Activated naive CD8-positive, alpha-beta T cell treated with anti-CD3 and anti-CD28 coated beads, Interleukin-2, amount 10 ng/mL, durations not matched to agents 7 days and 5 days (primary cell): ENCODE measurements around the gene ZFTA. TPM values are rescaled to one million over a fixed set of nuclear protein-coding genes. Genes with fewer than 3 reads are reported as not detected.

Source experiments
- ATAC-seq: fragments of 150-1000 bp; cut with Tn5 transposase; one replicate; pipeline ENCODE4 v1.10.0; 2021; ENCODE audit warnings: low read depth, moderate library complexity
- POLR2A ChIA-PET: fragments of 350-600 bp; sonication (Branson Sonifier 250); formaldehyde crosslinking; loops from one replicate; lab custom pipeline; 2021; ENCODE audit warnings: antibody characterized with exemption; lab: Charles Lee
- DNase-seq: peaks from one replicate; pipeline ENCODE4 v3.0.0; 2021
- H3K27ac Mint-ChIP-seq: one replicate; pipeline ENCODE4 v1.8.0; 2022; ENCODE audit warnings: mild to moderate bottlenecking, mixed read lengths
- H3K27me3 Mint-ChIP-seq: one replicate; pipeline ENCODE4 v1.8.0; 2022; ENCODE audit warnings: mild to moderate bottlenecking, moderate library complexity, mixed read lengths
- H3K36me3 Mint-ChIP-seq: one replicate; pipeline ENCODE4 v1.8.0; 2021; ENCODE audit warnings: mild to moderate bottlenecking, mixed read lengths
- H3K4me1 Mint-ChIP-seq: one replicate; pipeline ENCODE4 v1.8.0; 2021; ENCODE audit warnings: mixed read lengths
- H3K4me3 Mint-ChIP-seq: one replicate; pipeline ENCODE4 v1.8.0; 2022; ENCODE audit warnings: mild to moderate bottlenecking, moderate library complexity, mixed read lengths
- H3K9me3 Mint-ChIP-seq: one replicate; pipeline ENCODE4 v1.8.0; 2021; ENCODE audit warnings: mixed read lengths
- total RNA-seq, 2 experiments: library from RNA; stranded (reverse); gene quantifications; one replicate each; pipeline ENCODE4 v1.2.3, GENCODE V29; 2021

ZFTA gene
- total RNA-seq, 2 experiments from 2014 or later: 4.7 to 5.0 TPM

GRCh38 chr11:63769042-63769713 is 603 bp upstream of the ZFTA start:
- Mint-ChIP-seq H3K4me1 (peaks cover 5% of the 10 kb centered on the region), H3K27me3 (peaks cover 31% of the 10 kb centered on the region), H3K4me3 (peak overlapping the region; percentile 35), H3K36me3 (no peaks in the 10 kb centered on the region), H3K27ac (no peak overlapping the region), H3K9me3 (no peaks in the 10 kb centered on the region)
- DNase-seq (peak; percentile 68), ATAC-seq (peak; percentile 31)
- POLR2A ChIA-PET: interaction anchor here (1.2 kb wide), 1 partner anchor 68 kb away, joined by 3 read pairs; no protein-coding TSS in a partner anchor

GRCh38 chr11:63767565-63768236 is 874 bp downstream of the ZFTA start:
- H3K9me3 Mint-ChIP-seq: no peaks in the 10 kb centered on the region
- POLR2A ChIA-PET: interaction anchor here (1.0 to 1.2 kb wide), 4 partner anchors 46 to 178 kb away, joined by 3 to 4 read pairs (median 4); partner anchors contain the start of gene RTN3
- ATAC-seq (peak; percentile 20), DNase-seq (peak; percentile 56)
- peak overlapping the region; percentile 80 for H3K4me3 Mint-ChIP-seq
- H3K27me3 Mint-ChIP-seq: peaks cover 22% of the 10 kb centered on the region
- H3K4me1 Mint-ChIP-seq: peaks cover 5% of the 10 kb centered on the region
- no peaks in the 10 kb centered on the region for H3K36me3 Mint-ChIP-seq
- H3K27ac Mint-ChIP-seq: peak overlapping the region; percentile 87

- H3K36me3 Mint-ChIP-seq: no peaks in the 10 kb centered on the region
- no peak for ATAC-seq
- H3K4me1 Mint-ChIP-seq: peaks cover 5% of the 10 kb centered on the region
- H3K9me3 Mint-ChIP-seq: no peaks in the 10 kb centered on the region
- H3K4me3 Mint-ChIP-seq: peak overlapping the region; percentile 80
- POLR2A ChIA-PET: interaction anchor here (1.0 kb wide), 2 partner anchors 47 to 86 kb away, joined by 4 read pairs; partner anchors contain the start of gene RTN3
- DNase-seq: no peak
- peaks cover 19% of the 10 kb centered on the region for H3K27me3 Mint-ChIP-seq
- H3K27ac Mint-ChIP-seq: peak overlapping the region; percentile 87
Measured at GRCh38 chr11:63767267-63767564, 1.4 kb downstream of the ZFTA start.

GRCh38 chr11:63766531-63767235 is 1.9 kb downstream of the ZFTA start:
- H3K27me3 Mint-ChIP-seq: peaks cover 18% of the 10 kb centered on the region
- peaks cover 5% of the 10 kb centered on the region for H3K4me1 Mint-ChIP-seq
- no peaks in the 10 kb centered on the region for H3K9me3 Mint-ChIP-seq
- peak overlapping the region; percentile 80 for H3K4me3 Mint-ChIP-seq
- DNase-seq (no peak), ATAC-seq (no peak)
- no peak overlapping the region for H3K27ac Mint-ChIP-seq
- POLR2A ChIA-PET: no interaction called here
- H3K36me3 Mint-ChIP-seq: no peaks in the 10 kb centered on the region

GRCh38 chr11:63765688-63766241 is 2.8 kb downstream of the ZFTA start:
- Mint-ChIP-seq H3K27me3 (peaks cover 11% of the 10 kb centered on the region), H3K4me1 (peaks cover 5% of the 10 kb centered on the region), H3K36me3 (no peaks in the 10 kb centered on the region), H3K4me3 (no peak overlapping the region), H3K27ac (no peak overlapping the region), H3K9me3 (no peaks in the 10 kb centered on the region)
- DNase-seq: no peak
- no peak for ATAC-seq
- POLR2A ChIA-PET: no interaction called here

- Mint-ChIP-seq H3K27me3 (peaks cover 3% of the 10 kb centered on the region), H3K4me3 (no peak overlapping the region), H3K9me3 (no peaks in the 10 kb centered on the region), H3K36me3 (no peaks in the 10 kb centered on the region), H3K4me1 (peaks cover 5% of the 10 kb centered on the region), H3K27ac (no peak overlapping the region)
- POLR2A ChIA-PET: no interaction called here
- ATAC-seq: no peak
- DNase-seq: peak; percentile 30
Measured at GRCh38 chr11:63764679-63765647, 3.6 kb downstream of the ZFTA start.

- ATAC-seq (no peak), DNase-seq (no peak)
- Mint-ChIP-seq H3K9me3 (no peaks in the 10 kb centered on the region), H3K4me1 (peaks cover 5% of the 10 kb centered on the region), H3K27ac (no peak overlapping the region), H3K27me3 (no peaks in the 10 kb centered on the region), H3K36me3 (no peaks in the 10 kb centered on the region), H3K4me3 (no peak overlapping the region)
- POLR2A ChIA-PET: no interaction called here
Measured at GRCh38 chr11:63764340-63764678, 4.3 kb downstream of the ZFTA start.

- no peak for DNase-seq
- no peaks in the 10 kb centered on the region for H3K9me3 Mint-ChIP-seq
- H3K4me3 Mint-ChIP-seq: no peak overlapping the region
- H3K27ac Mint-ChIP-seq: no peak overlapping the region
- H3K36me3 Mint-ChIP-seq: no peaks in the 10 kb centered on the region
- POLR2A ChIA-PET: no interaction called here
- H3K27me3 Mint-ChIP-seq: no peaks in the 10 kb centered on the region
- peaks cover 5% of the 10 kb centered on the region for H3K4me1 Mint-ChIP-seq
- no peak for ATAC-seq
Measured at GRCh38 chr11:63763496-63764339, 4.9 kb downstream of the ZFTA start.

- H3K4me1 Mint-ChIP-seq: peaks cover 5% of the 10 kb centered on the region
- DNase-seq (no peak), ATAC-seq (no peak)
- H3K36me3 Mint-ChIP-seq: no peaks in the 10 kb centered on the region
- H3K27ac Mint-ChIP-seq: no peak overlapping the region
- H3K27me3 Mint-ChIP-seq: no peaks in the 10 kb centered on the region
- POLR2A ChIA-PET: no interaction called here
- H3K4me3 Mint-ChIP-seq: no peak overlapping the region
- H3K9me3 Mint-ChIP-seq: no peaks in the 10 kb centered on the region
Measured at GRCh38 chr11:63762654-63763495, 5.7 kb downstream of the ZFTA start.

- Mint-ChIP-seq H3K36me3 (no peaks in the 10 kb centered on the region), H3K27me3 (no peaks in the 10 kb centered on the region), H3K4me1 (peaks cover 3% of the 10 kb centered on the region), H3K4me3 (no peak overlapping the region), H3K9me3 (no peaks in the 10 kb centered on the region), H3K27ac (no peak overlapping the region)
- POLR2A ChIA-PET: no interaction called here
- DNase-seq (no peak), ATAC-seq (no peak)
Measured at GRCh38 chr11:63761931-63762653, 6.5 kb downstream of the ZFTA start.

GRCh38 chr11:63761188-63761587 is 7.4 kb downstream of the ZFTA start:
- no peak for ATAC-seq
- no peaks in the 10 kb centered on the region for H3K36me3 Mint-ChIP-seq
- POLR2A ChIA-PET: no interaction called here
- no peak overlapping the region for H3K4me3 Mint-ChIP-seq
- no peaks in the 10 kb centered on the region for H3K27me3 Mint-ChIP-seq
- no peaks in the 10 kb centered on the region for H3K9me3 Mint-ChIP-seq
- H3K27ac Mint-ChIP-seq: no peak overlapping the region
- peaks cover under 1% of the 10 kb centered on the region for H3K4me1 Mint-ChIP-seq
- DNase-seq: no peak
